Ovary (tissue), 9 donors: ENCODE measurements around the gene CNGA1. TPM values are rescaled to one million over a fixed set of nuclear protein-coding genes. Genes with fewer than 3 reads are reported as not detected.

Experiments used
- DNase-seq, 5 donors: peaks; one replicate each; pipeline ENCODE4 v3.0.0-alpha.2; 2019 to 2020
- H3K27ac ChIP-seq, 2 donors: fragments of 200-600 bp; one replicate each; pipeline versions ENCODE4 v1.5.1 to v1.8.0; 2019 to 2022
- H3K27me3 ChIP-seq: fragments of 200-600 bp; one replicate; pipeline ENCODE4 v1.8.0; 2022
- H3K36me3 ChIP-seq: fragments of 200-600 bp; sonication (generic); one replicate; pipeline ENCODE4 v1.5.1; 2019
- H3K4me1 ChIP-seq: one replicate; pipeline ENCODE4 v1.8.1; 2013; ENCODE audit warnings: mild to moderate bottlenecking, moderate library complexity; ENCODE audit not compliant: insufficient read depth
- H3K4me3 ChIP-seq: fragments of 200-600 bp; sonication (generic); one replicate; pipeline ENCODE4 v1.5.1; 2017
- H3K9me3 ChIP-seq, 2 donors: fragments of 200-600 bp in 1 of 2; sonication (generic) in 1 of 2; one replicate each; pipeline versions ENCODE4 v1.5.1 to v1.8.1; 2013 to 2019; ENCODE audit warnings: mild to moderate bottlenecking in 1 of 2, moderate library complexity in 1 of 2
- CTCF ChIP-seq, 3 donors: fragments of 450-650 bp in 2 of 3; fragments of 200-600 bp in 1 of 3; IDR thresholded peaks; one replicate each; pipeline versions ENCODE4 v1.5.1 to v1.8.0; 2016 to 2022; ENCODE audit warnings: antibody characterized with exemption in 3 of 3, mild to moderate bottlenecking in 1 of 3
- EP300 ChIP-seq: sonication (generic); formaldehyde crosslinking; IDR thresholded peaks from one replicate; pipeline ENCODE4 v1.6.1; 2017; ENCODE audit warnings: antibody characterized with exemption
- POLR2A ChIP-seq: fragments of 450-650 bp; IDR thresholded peaks from one replicate; pipeline ENCODE4 v1.6.1; 2017; ENCODE audit warnings: antibody characterized with exemption, mild to moderate bottlenecking, moderate library complexity
- WGBS, 3 donors: extraction: QIAGEN DNeasy Blood & Tissue Kit in 1 of 3; methylation state at CpG; one replicate each; pipeline versions ENCODE4 v1.1.5 to v1.1.7; 2013 to 2017; 5-methylcytosine and 5-hydroxymethylcytosine counted together
- intact Hi-C, 4 donors: fragments of 100-400 bp; cut with DNase I; formaldehyde crosslinking; loops; one replicate each; pipeline versions ENCODE4 v1.11.0 to v1.15.1; 2022 to 2023
- polyA plus RNA-seq, 2 donors: library from polyadenylated mRNA; stranded (reverse); fragments of 200-250 nt in 1 of 2; fragments of 350-450 nt in 1 of 2; fragmentation: Illumina TruSeq in 1 of 2; extraction: RNeasy Lipid Tissue Mini Kit (QIAGEN cat#74804) in 1 of 2; gene quantifications; one replicate each; pipeline ENCODE4 v1.2.3, GENCODE V29; 2013 to 2014
- total RNA-seq, 7 donors: library from RNA; depleted of rRNA in 2 of 7; stranded (reverse); fragments of >200 nt in 2 of 7; fragmentation: NEBNext Ultra II Directional in 3 of 7; extraction: Animal tissue kit (Norgen Biotek cat#: 25700) in 3 of 7; gene quantifications; one replicate each; pipeline versions ENCODE4 v1.1.0 to v1.2.4, GENCODE V29; 2016 to 2023
- donor health status: DM: no; HTN: no; CAD: no; lungs with moderate emphysema.
- donor health status: DM: no; HTN: no; CAD: no.
- donor health status: Bipolar disorder and iron deficiency.
- donor health status: DM: yes; HTN: yes; CAD: no.
- donor health status: DM: no; HTN: no; CAD: no.
- donor health status: DM: yes; HTN: yes; CAD: no.

The CNGA1 gene
- total and polyA plus RNA-seq, 9 donors, result 0.02 to 1.0 (median 0.11) TPM; not detected in 4

- DNase-seq, result no peak
- H3K27me3 ChIP-seq, result no peaks in the 10 kb centered on the region
- WGBS, 3 donors, result 43 to 52% (median 44%) methylated on average over 3 of the region's 3 CpGs
- H3K27ac ChIP-seq, result no peak overlapping the region
- H3K9me3 ChIP-seq, result no peaks in the 10 kb centered on the region
- TF ChIP-seq POLR2A (no peak), CTCF (IDR thresholded peaks at IDR 0.05) (no peak), EP300 (no peak)
- no peaks in the 10 kb centered on the region for H3K36me3 ChIP-seq
- H3K4me1 ChIP-seq, result no peaks in the 10 kb centered on the region
- H3K4me3 ChIP-seq, result no peak overlapping the region
- intact Hi-C loops, result no loop called here
These were observed 14.0 kb upstream of the CNGA1 start for GRCh38 chr4:48030470-48030869.

- Histone ChIP-seq H3K36me3 (no peaks in the 10 kb centered on the region), H3K9me3 (no peaks in the 10 kb centered on the region), H3K27me3 (no peaks in the 10 kb centered on the region), H3K27ac (no peak overlapping the region), H3K4me1 (no peaks in the 10 kb centered on the region), H3K4me3 (no peak overlapping the region)
- intact Hi-C loops, result no loop called here
- WGBS, 3 donors, result 26 to 61% (median 42%) methylated on average over 2 of the region's 2 CpGs
- no peak for DNase-seq
- no peak for TF ChIP-seq CTCF (IDR thresholded peaks at IDR 0.05)
- TF ChIP-seq EP300, result no peak
- TF ChIP-seq POLR2A, result no peak
These were observed 12.2 kb upstream of the CNGA1 start for GRCh38 chr4:48028696-48029095.

- Histone ChIP-seq H3K27ac (no peak overlapping the region), H3K9me3 (no peaks in the 10 kb centered on the region), H3K36me3 (no peaks in the 10 kb centered on the region), H3K4me1 (no peaks in the 10 kb centered on the region), H3K4me3 (no peak overlapping the region), H3K27me3 (no peaks in the 10 kb centered on the region)
- no peak for DNase-seq
- intact Hi-C loops, result no loop called here
- TF ChIP-seq CTCF (IDR thresholded peaks at IDR 0.05), result no peak
- no peak for TF ChIP-seq POLR2A
- no peak for TF ChIP-seq EP300
These were observed 11.2 kb upstream of the CNGA1 start for GRCh38 chr4:48027653-48028052.

- no peaks in the 10 kb centered on the region for H3K4me1 ChIP-seq
- H3K9me3 ChIP-seq, result no peaks in the 10 kb centered on the region
- H3K27ac ChIP-seq, result no peak overlapping the region
- TF ChIP-seq POLR2A, result no peak
- TF ChIP-seq CTCF (IDR thresholded peaks at IDR 0.05), result no peak
- no peak for TF ChIP-seq EP300
- 11 to 15% (median 13%) methylated on average over 2 of the region's 2 CpGs for WGBS, 3 donors
- H3K36me3 ChIP-seq, result no peaks in the 10 kb centered on the region
- intact Hi-C loops, result no loop called here
- no peak overlapping the region for H3K4me3 ChIP-seq
- H3K27me3 ChIP-seq, result no peaks in the 10 kb centered on the region
- DNase-seq, result no peak
These were observed 8.5 kb upstream of the CNGA1 start for GRCh38 chr4:48025005-48025404.

GRCh38 chr4:48024522-48024921 lies 8.0 kb upstream of the CNGA1 start:
- Histone ChIP-seq H3K36me3 (no peaks in the 10 kb centered on the region), H3K4me1 (no peaks in the 10 kb centered on the region), H3K27ac (no peak overlapping the region), H3K9me3 (no peaks in the 10 kb centered on the region), H3K27me3 (no peaks in the 10 kb centered on the region), H3K4me3 (no peak overlapping the region)
- intact Hi-C loops, result no loop called here
- no peak for TF ChIP-seq CTCF (IDR thresholded peaks at IDR 0.05)
- no peak for TF ChIP-seq EP300
- TF ChIP-seq POLR2A, result no peak
- WGBS, 3 donors, result 81 to 90% (median 85%) methylated on average over 4 of the region's 4 CpGs
- no peak for DNase-seq
